HEK293T (cell line): ENCODE measurements around the gene IKBKE.

ENCODE experiments used
- ARNT ChIP-seq: fragments of 450-650 bp; IDR thresholded peaks from 2 replicates; pipeline ENCODE4 v1.6.1; 2017; ENCODE audit warnings: mild to moderate bottlenecking
- FOXM1 ChIP-seq: fragments of 450-650 bp; IDR thresholded peaks from 2 replicates; pipeline ENCODE4 v1.6.1; 2017; ENCODE audit warnings: mild to moderate bottlenecking, borderline replicate concordance
- HDGF ChIP-seq: fragments of 450-650 bp; IDR thresholded peaks from 2 replicates; pipeline ENCODE4 v1.6.1; 2017; ENCODE audit warnings: antibody characterized with exemption, borderline replicate concordance
- LEF1 ChIP-seq: fragments of 450-650 bp; IDR thresholded peaks from 2 replicates; pipeline ENCODE4 v1.6.1; 2017; ENCODE audit warnings: mild to moderate bottlenecking, borderline replicate concordance
- SP1 ChIP-seq: fragments of 450-650 bp; IDR thresholded peaks from 2 replicates; pipeline ENCODE4 v1.6.1; 2017
- SUZ12 ChIP-seq: fragments of 450-650 bp; IDR thresholded peaks from 2 replicates; pipeline ENCODE4 v1.6.1; 2016; ENCODE audit warnings: mild to moderate bottlenecking
- TARDBP ChIP-seq: fragments of 450-650 bp; IDR thresholded peaks from 2 replicates; pipeline ENCODE4 v1.6.1; 2016
- ZNF384 ChIP-seq: fragments of 450-650 bp; IDR thresholded peaks from 2 replicates; pipeline ENCODE4 v1.6.1; 2016

GRCh38 chr1:206450281-206450680, 20.0 kb upstream of the IKBKE start:
- TF ChIP-seq TARDBP (no peak), SP1 (no peak), SUZ12 (no peak), ARNT (no peak), HDGF (no peak), ZNF384 (no peak), LEF1 (no peak), FOXM1 (no peak)
